Thymus (tissue), 11 donors: Measurements from ENCODE around the gene TUBG1. TPM values are rescaled to one million over a fixed set of nuclear protein-coding genes. Genes with fewer than 3 reads are reported as not detected.
A peak's percentile ranks its signal among the peaks of the same experiment; 100 is the strongest.
"Not testable (repeated sequence)": the region's sequence is repeated elsewhere in the genome, so short reads cannot be mapped to it uniquely, and the experiment has no call there.

ENCODE experiments used
- DNase-seq, 9 donors: peaks; one replicate each; pipeline ENCODE4 v3.0.0-alpha.2; 2013; ENCODE audit warnings: low spot score in 9 of 9, low read depth in 6 of 9, missing footprints in 1 of 9
- H3K27ac ChIP-seq, 2 donors: one replicate each; pipeline ENCODE4 v1.5.1; 2013; ENCODE audit warnings: control low read depth in 1 of 2, low read depth in 1 of 2, low read length in 1 of 2, mild to moderate bottlenecking in 1 of 2, moderate library complexity in 1 of 2
- H3K27me3 ChIP-seq, 2 donors: one replicate each; pipeline ENCODE4 v1.5.1; 2013; ENCODE audit warnings: low read length in 1 of 2; ENCODE audit not compliant: control insufficient read depth in 2 of 2, insufficient read depth in 1 of 2
- H3K36me3 ChIP-seq, 2 donors: one replicate each; pipeline ENCODE4 v1.5.1; 2013; ENCODE audit warnings: low read length in 1 of 2, mild to moderate bottlenecking in 1 of 2, moderate library complexity in 1 of 2; ENCODE audit not compliant: control insufficient read depth in 2 of 2, insufficient read depth in 2 of 2
- H3K4me1 ChIP-seq, 2 donors: one replicate each; pipeline ENCODE4 v1.5.1; 2013; ENCODE audit warnings: low read length in 2 of 2; ENCODE audit not compliant: control insufficient read depth in 2 of 2, insufficient read depth in 2 of 2
- H3K4me3 ChIP-seq, 2 donors: one replicate each; pipeline ENCODE4 v1.5.1; 2013; ENCODE audit warnings: low read length in 2 of 2, control low read depth in 1 of 2, mild to moderate bottlenecking in 1 of 2
- H3K9me3 ChIP-seq, 2 donors: one replicate each; pipeline ENCODE4 v1.5.1; 2013; ENCODE audit warnings: low read length in 1 of 2, mild to moderate bottlenecking in 1 of 2; ENCODE audit not compliant: control insufficient read depth in 2 of 2, insufficient read depth in 1 of 2
- WGBS: extraction: QIAGEN DNeasy Blood & Tissue Kit; methylation state at CpG from one replicate; pipeline ENCODE4 v1.1.7; 2013; 5-methylcytosine and 5-hydroxymethylcytosine counted together
- polyA plus RNA-seq: library from polyadenylated mRNA; stranded (reverse); fragments of 200-250 nt; gene quantifications from one replicate; pipeline ENCODE4 v1.2.3, GENCODE V29; 2013
- total RNA-seq: library from RNA; stranded (reverse); fragments of 120-200 nt; gene quantifications from one replicate; pipeline ENCODE4 v1.2.4, GENCODE V29; 2013
- donor health status: healthy.

The TUBG1 gene
- total and polyA plus RNA-seq, 2 donors, result 11.4 to 24.1 TPM

DNA sequence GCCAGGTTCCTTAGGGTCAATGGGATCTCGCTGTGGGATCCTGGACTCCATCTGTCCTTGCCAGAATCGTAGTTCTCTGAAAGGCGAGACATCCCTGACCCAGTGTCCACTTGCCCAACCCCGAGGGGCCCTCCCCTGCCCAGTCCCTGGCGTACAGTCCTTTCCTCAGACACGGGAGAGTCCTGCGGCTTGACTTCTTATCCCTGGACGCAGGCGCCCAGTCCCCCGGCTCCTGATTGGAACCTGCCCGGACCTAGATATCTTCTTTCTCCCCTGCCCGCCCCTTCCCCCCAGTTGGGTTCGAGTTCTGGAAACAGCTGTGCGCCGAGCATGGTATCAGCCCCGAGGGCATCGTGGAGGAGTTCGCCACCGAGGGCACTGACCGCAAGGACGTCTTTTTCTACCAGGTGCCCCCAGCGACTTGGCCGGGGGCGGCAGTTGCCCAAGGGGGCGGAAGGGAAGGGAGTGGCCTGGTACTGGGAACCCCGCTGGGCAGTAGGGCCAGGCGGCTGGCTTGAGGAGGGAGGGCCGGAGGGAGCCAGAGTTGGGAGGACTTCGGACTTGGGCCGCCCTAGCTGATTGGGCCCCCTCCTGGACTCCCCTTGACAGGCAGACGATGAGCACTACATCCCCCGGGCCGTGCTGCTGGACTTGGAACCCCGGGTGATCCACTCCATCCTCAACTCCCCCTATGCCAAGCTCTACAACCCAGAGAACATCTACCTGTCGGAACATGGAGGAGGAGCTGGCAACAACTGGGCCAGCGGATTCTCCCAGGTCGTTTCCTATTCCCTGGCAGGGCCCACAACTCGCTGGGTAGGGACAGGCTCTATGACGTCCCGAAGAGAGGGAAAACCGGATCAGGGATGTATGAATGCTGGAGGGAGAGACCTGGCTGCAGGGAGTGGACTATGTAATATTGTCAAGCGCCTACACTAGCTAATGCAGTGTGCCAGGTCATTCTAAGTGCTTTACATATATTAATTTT lies 625 bp downstream of the TUBG1 start:
- H3K9me3 ChIP-seq, DNase-seq, H3K27me3 ChIP-seq: not testable (repeated sequence)
- Histone ChIP-seq H3K4me3 (peak overlapping the region; percentile 72 to 92), H3K4me1 (peaks cover 11 to 14% of the 10 kb centered on the region in 2 donors), H3K27ac (peak overlapping the region; percentile 55 to 75), H3K36me3 (peaks cover 31 to 32% of the 10 kb centered on the region in 2 donors)
- 23% methylated on average over 35 of the region's 42 CpGs for WGBS

- Histone ChIP-seq H3K4me1 (peaks cover 10% of the 10 kb centered on the region in 2 donors), H3K36me3 (peaks cover 40 to 41% of the 10 kb centered on the region in 2 donors), H3K27me3 (peaks cover 0 to 2% of the 10 kb centered on the region in 2 donors), H3K27ac (no peak overlapping the region), H3K9me3 (no peaks in the 10 kb centered on the region), H3K4me3 (no peak overlapping the region)
- 96% methylated on average over 4 of the region's 4 CpGs for WGBS
- DNase-seq, result no peak
Observed at GRCh38 chr17:42612013-42612412, 2.5 kb downstream of the TUBG1 start.

DNA sequence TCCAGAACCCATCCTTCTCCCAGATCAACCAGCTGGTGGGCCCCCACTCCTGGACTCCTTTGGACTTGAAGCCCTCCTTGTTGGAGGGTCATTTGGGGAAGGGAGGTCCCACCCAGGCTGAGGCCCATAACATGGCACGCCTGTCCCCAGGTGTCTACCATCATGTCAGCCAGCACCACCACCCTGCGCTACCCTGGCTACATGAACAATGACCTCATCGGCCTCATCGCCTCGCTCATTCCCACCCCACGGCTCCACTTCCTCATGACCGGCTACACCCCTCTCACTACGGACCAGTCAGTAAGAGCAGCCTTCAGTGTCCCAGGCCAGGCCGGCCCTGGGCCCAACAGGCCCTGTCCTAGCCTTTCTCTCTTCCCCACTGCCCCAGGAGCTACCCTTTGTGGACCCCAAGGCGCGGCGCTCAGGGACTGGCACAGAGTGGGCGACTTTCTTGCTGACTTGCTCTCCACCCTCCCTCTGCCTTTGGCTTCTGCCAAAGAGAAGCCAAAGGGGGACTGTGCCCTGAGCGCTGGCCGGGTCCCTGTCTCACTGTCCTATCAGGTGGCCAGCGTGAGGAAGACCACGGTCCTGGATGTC lies 4.3 kb downstream of the TUBG1 start:
- peaks cover 16 to 19% of the 10 kb centered on the region in 2 donors for H3K4me1 ChIP-seq
- no peak overlapping the region for H3K4me3 ChIP-seq
- H3K36me3 ChIP-seq, result peaks cover 40 to 41% of the 10 kb centered on the region in 2 donors
- H3K9me3 ChIP-seq, result no peaks in the 10 kb centered on the region
- H3K27ac ChIP-seq, result no peak overlapping the region
- WGBS, result 98% methylated on average over 17 of the region's 17 CpGs
- DNase-seq, result no peak
- peaks cover 0 to 2% of the 10 kb centered on the region in 2 donors for H3K27me3 ChIP-seq

DNA sequence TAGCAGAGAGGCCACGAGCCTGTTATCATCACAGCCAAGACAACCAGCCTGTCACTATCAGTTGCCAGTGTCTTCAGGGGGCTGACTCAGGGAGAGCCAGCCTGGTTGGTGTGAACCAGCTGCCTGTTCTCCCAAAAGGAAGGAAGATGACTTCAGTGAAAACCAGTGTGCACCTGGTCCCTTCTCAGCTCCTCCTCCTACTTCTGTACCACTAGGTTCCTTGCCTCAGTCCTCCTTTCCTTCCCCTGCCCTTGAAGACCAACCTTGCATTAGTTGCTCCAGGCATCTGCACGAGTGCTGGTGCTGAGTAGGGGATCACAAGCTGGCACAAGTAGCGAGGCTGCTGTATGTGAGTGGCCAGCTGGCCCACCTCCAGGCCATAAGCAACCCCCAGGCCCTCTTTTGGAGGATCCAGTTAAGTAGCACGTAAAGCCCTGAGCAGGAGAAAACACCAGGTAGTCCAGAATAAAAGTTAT lies 8.5 kb downstream of the TUBG1 start:
- Histone ChIP-seq H3K36me3 (peaks cover 28 to 30% of the 10 kb centered on the region in 2 donors), H3K9me3 (no peaks in the 10 kb centered on the region), H3K27ac (peak overlapping the region; percentile 42 to 60), H3K4me1 (peaks cover 14 to 20% of the 10 kb centered on the region in 2 donors), H3K27me3 (no peaks in the 10 kb centered on the region), H3K4me3 (no peak overlapping the region)
- DNase-seq, result peak in 5 of 9 donors; percentile 13 to 66 (median 36)
- 54% methylated on average over 4 of the region's 4 CpGs for WGBS

DNA sequence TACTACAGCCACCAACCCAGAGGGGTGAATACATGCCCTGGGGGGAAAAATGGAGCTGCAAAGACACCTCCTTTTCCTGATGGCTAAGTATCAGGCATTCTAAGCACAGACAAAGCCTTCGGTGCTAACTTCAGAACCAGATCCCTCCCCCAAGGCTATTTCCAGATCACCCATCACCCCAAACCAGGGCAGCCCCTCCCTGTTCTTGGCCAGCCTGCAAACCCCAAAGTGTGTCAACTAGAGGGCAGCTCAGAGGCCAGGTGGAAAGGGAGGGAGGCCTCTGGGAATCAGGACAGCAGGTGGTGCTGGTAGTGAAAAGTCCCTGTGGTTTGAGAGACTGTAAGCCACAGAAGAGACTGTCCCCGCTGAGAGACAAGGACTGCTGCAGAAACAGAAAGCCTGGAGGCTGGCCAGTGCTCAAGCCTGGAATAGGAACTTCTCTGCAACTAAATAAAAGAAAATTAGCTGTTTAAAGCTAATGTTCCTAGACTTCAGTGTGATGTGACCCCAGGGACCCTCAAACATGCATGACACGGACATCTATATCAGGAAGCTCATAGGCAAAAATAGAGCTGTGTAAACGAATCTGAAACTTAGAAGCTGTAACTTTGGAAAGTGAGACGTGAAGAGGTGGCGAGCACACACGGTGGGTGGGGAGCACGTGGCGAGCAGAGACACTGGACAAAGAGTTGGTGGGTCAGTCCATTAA lies 9.1 kb downstream of the TUBG1 start:
- peak in 3 of 9 donors; percentile 16 to 44 (median 17) for DNase-seq
- Histone ChIP-seq H3K27ac (peak overlapping the region; percentile 36 to 46), H3K36me3 (peaks cover 22 to 24% of the 10 kb centered on the region in 2 donors), H3K27me3 (no peaks in the 10 kb centered on the region), H3K4me1 (peaks cover 14 to 20% of the 10 kb centered on the region in 2 donors), H3K9me3 (no peaks in the 10 kb centered on the region), H3K4me3 (no peak overlapping the region)
- 53% methylated on average over 9 of the region's 9 CpGs for WGBS

DNA sequence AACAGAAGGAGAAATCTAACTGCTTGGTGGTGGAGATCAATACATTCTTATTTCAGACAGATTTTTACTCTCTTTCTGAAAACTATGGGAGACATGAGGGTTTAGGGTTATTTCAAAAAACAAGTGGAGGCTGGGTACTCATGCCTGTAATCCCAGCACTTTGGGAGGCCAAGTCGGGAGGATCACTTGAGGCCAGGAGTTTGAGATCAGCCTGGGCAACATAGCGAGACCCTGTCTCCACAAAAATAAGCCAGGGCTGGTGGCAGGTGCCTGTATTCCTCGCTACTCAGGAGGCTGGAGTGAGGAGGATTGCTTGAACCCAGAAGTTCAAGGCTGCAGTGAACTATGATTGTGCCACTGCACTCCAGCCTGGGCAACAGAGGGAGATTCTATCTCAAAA lies 12.5 kb downstream of the TUBG1 start:
- not testable (repeated sequence) for H3K9me3 ChIP-seq, H3K36me3 ChIP-seq, DNase-seq, H3K27me3 ChIP-seq, H3K27ac ChIP-seq, H3K4me3 ChIP-seq
- 96% methylated on average over 3 of the region's 3 CpGs for WGBS
- peaks cover 14 to 20% of the 10 kb centered on the region in 2 donors for H3K4me1 ChIP-seq

DNA sequence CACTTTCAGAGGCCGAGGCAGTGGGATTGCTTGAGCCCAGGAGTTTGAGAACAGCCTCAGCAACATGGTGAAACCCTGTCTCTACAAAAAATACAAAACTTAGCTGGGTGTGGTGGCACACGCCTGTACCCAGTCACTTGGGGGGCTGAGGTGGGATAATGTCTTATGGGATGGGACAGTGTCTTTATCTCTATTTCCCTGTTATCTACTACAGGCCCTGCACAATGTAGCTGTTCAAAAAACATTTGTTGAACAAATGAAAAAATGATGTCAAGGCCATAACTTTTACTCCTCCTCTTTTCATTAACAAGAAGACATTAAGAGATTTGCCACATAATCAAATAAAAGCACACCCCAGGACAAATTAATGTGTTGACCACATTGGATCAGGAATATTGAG lies 13.8 kb downstream of the TUBG1 start:
- peaks cover 7 to 9% of the 10 kb centered on the region in 2 donors for H3K4me1 ChIP-seq
- H3K4me3 ChIP-seq, result no peak overlapping the region
- no peaks in the 10 kb centered on the region for H3K36me3 ChIP-seq
- no peaks in the 10 kb centered on the region for H3K9me3 ChIP-seq
- H3K27ac ChIP-seq, result no peak overlapping the region
- no peaks in the 10 kb centered on the region for H3K27me3 ChIP-seq
- over 99% methylated on average over 2 of the region's 2 CpGs for WGBS
- DNase-seq, result no peak

DNA sequence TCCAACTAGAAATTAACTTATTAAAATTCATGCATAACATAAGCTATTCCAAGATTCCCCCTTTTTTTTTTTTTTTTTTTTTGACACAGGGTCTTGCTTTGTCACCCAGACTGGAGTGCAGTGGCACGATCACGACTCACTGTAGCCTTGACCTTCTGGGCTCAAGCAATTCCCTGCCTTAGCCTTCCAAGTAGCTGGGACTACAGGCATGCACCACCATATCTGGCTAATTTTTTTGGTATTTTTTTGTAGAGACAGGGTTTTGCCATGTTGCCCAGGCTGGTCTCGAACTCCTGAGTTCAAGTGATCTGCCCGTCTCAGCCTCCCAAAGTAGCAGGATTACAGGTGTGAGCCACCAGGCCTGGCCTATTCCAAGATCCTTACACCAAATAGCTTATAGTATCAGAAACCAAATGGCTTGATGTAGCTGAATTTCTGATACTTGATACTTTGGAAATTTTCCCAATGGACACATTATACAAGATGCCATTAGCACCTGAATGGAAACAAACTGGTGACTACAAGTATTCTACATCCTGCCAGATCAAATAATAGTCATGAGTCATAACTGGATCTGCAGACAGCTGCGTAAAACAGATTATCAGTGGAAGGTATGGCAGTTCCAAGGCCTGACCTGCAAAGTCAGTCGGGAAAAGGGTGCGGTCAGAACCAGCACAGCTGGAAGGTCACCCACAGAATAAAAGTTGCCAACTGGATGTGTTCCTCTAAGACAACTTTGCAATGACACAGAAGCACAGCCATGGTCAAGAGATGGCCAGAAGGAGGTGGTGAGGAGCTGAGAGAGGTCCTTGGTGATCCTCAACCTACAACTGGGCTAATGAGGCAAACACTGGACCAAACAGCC lies 14.5 kb downstream of the TUBG1 start:
- no peaks in the 10 kb centered on the region for H3K27me3 ChIP-seq
- H3K36me3 ChIP-seq, result no peaks in the 10 kb centered on the region
- 96% methylated on average over 7 of the region's 7 CpGs for WGBS
- peak in 1 of 9 donors; percentile 4 for DNase-seq
- no peaks in the 10 kb centered on the region for H3K9me3 ChIP-seq
- H3K4me1 ChIP-seq, result peaks cover 0 to 2% of the 10 kb centered on the region in 2 donors
- H3K4me3 ChIP-seq, result no peak overlapping the region
- H3K27ac ChIP-seq, result peak overlapping the region in 1 of 2 donors; percentile 45
